HG02610 (cell line): ENCODE results near the gene ART3.
A peak's percentile ranks its signal among the peaks of the same experiment; 100 is the strongest.

Experiments used
- ATAC-seq: cut with Tn5 transposase; IDR thresholded peaks from one replicate; pipeline ENCODE4 v1.9.1; 2021; ENCODE audit warnings: mild to moderate bottlenecking, moderate library complexity; ENCODE audit not compliant: unreplicated experiment

ART3 gene

DNA sequence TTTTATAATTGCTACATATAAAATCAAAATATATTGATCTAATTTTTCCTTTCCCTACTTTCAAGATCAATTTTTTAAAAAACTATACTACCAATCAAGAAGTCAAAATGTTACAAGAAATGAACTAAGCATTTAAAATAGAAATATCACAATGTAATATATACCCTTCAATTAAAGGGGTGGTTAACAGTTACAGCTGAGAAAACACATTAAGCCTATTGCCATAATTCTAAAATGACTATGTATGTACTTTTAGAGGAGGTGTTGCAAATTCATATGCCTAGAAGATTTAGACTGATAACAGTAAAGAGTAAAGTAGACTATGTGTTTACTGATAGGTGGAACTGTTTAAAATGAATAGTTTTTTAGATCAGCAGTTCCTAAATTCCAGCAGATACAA lies 70.0 kb downstream of the ART3 start:
- no peak for ATAC-seq

- ATAC-seq = peak; percentile 33
Measured at GRCh38 chr4:76147454-76148141, 73.1 kb downstream of the ART3 start.

- peak; percentile 99 for ATAC-seq
Measured at GRCh38 chr4:76148142-76148865, 73.8 kb downstream of the ART3 start, which contains the start of gene NUP54. Gene NUP54, minus strand, starts transcription at chr4:76148397. Its CDS starts 23 bp downstream, at chr4:76148374.

DNA sequence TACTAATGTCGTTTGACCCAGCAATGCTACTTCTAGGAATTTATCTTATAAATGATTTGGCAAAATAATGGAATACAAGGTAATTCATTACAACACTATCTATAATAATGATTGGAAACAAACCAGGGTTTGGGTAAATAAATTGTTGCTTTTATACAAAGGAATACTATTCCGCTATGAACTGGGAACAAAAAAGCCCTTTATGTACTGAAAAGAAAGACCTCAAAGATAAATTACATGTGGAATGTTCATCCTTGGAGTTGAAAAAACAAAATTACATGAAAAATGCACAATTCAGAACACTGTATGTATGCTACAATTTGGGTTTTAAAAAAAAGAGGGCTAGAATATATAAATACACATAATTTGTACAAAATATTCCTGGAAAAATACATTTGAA lies 78.8 kb downstream of the ART3 start:
- no peak for ATAC-seq

DNA sequence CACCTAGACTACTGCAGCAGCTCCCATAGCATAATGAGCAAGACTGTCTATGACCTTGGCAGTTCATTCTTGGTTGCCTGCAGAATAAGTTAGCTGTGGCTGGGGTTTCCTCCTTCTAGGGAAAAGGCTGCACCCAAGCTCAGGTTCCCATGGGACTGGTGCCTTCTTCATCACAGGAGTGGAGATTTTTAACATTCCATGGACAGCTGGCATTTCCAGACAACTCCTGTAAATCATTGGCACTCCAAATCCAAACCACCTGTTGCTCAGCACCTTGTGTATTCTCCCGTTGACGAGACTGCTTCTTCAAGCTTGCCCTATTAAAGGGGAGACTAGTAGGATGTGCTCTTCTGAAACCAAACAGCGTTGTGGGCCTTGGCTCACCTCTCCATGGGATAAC lies 81.5 kb downstream of the ART3 start:
- no peak for ATAC-seq

- no peak for ATAC-seq
Measured at GRCh38 chr4:76156635-76157034, 82.1 kb downstream of the ART3 start.

GRCh38 chr4:76160355-76160754 lies 85.8 kb downstream of the ART3 start:
- no peak for ATAC-seq
